Measurements from ENCODE around the gene BUB1B.

The BUB1B gene

GRCh38 chr15:40248006-40248783 is 87.3 kb downstream of the BUB1B start:
- DNase-seq (ENCODE audit: low read depth), result no peak
- H3K4me3 ChIP-seq (ENCODE audit: low read depth, low read length), result no peak overlapping the region
- no peak for TF ChIP-seq CTCF (IDR thresholded peaks at IDR 0.05; ENCODE audit: low read depth, low read length, missing control alignments)

GRCh38 chr15:40249477-40250303 is 88.8 kb downstream of the BUB1B start:
- H3K4me3 ChIP-seq (ENCODE audit: low read depth, low read length), result no peak overlapping the region
- DNase-seq (ENCODE audit: low read depth), result no peak
- TF ChIP-seq CTCF (IDR thresholded peaks at IDR 0.05; ENCODE audit: low read depth, low read length, missing control alignments), result no peak

- DNase-seq (ENCODE audit: low read depth), result no peak
- no peak overlapping the region for H3K4me3 ChIP-seq (ENCODE audit: low read depth, low read length)
- TF ChIP-seq CTCF (IDR thresholded peaks at IDR 0.05; ENCODE audit: low read depth, low read length, missing control alignments), result no peak
These were observed 89.4 kb downstream of the BUB1B start for GRCh38 chr15:40250304-40250656.

- DNase-seq (ENCODE audit: low read depth), result no peak
- H3K4me3 ChIP-seq (ENCODE audit: low read depth, low read length), result no peak overlapping the region
- TF ChIP-seq CTCF (IDR thresholded peaks at IDR 0.05; ENCODE audit: low read depth, low read length, missing control alignments), result no peak
These were observed 90.1 kb downstream of the BUB1B start for GRCh38 chr15:40250771-40251483.

GRCh38 chr15:40251486-40252140 is 90.7 kb downstream of the BUB1B start:
- no peak for DNase-seq (ENCODE audit: low read depth)
- no peak for TF ChIP-seq CTCF (IDR thresholded peaks at IDR 0.05; ENCODE audit: low read depth, low read length, missing control alignments)
- no peak overlapping the region for H3K4me3 ChIP-seq (ENCODE audit: low read depth, low read length)

GRCh38 chr15:40252141-40252437 is 91.2 kb downstream of the BUB1B start:
- no peak for DNase-seq (ENCODE audit: low read depth)
- no peak overlapping the region for H3K4me3 ChIP-seq (ENCODE audit: low read depth, low read length)
- TF ChIP-seq CTCF (IDR thresholded peaks at IDR 0.05; ENCODE audit: low read depth, low read length, missing control alignments), result no peak

Measured in GM12864 (cell line).